Bronchial epithelial cell (primary cell): ENCODE results near the gene RPAIN. TPM values are rescaled to one million over a fixed set of nuclear protein-coding genes. Genes with fewer than 3 reads are reported as not detected.
A peak's percentile ranks its signal among the peaks of the same experiment; 100 is the strongest.

Source experiments
- DNase-seq: peaks from one replicate; pipeline ENCODE4 v3.0.0-alpha.2; 2010; ENCODE audit warnings: low read depth
- FAIRE-seq: peaks from 2 replicates; lab custom pipeline; 2011; peaks lifted over from hg19 to GRCh38; lab: Jason Lieb, UNC
- H3K27me3 ChIP-seq: 2 replicates; pipeline ENCODE4 v1.5.1; 2011; ENCODE audit warnings: low read length; ENCODE audit not compliant: control insufficient read depth, insufficient read depth
- H3K36me3 ChIP-seq: 2 replicates; pipeline ENCODE4 v1.5.1; 2011; ENCODE audit warnings: low read length; ENCODE audit not compliant: control insufficient read depth, insufficient read depth
- H3K4me3 ChIP-seq: 2 replicates; pipeline ENCODE4 v1.5.1; 2011; ENCODE audit warnings: mild to moderate bottlenecking, low read depth, low read length, control low read depth
- CTCF ChIP-seq: IDR thresholded peaks from 2 replicates; pipeline ENCODE4 v1.5.1; 2011; ENCODE audit warnings: mild to moderate bottlenecking, moderate library complexity, low read length, control low read depth, inconsistent platforms; ENCODE audit not compliant: insufficient read depth, severe bottlenecking
- total RNA-seq: library from RNA; depleted of rRNA; stranded (reverse); fragments of >200 nt; gene quantifications from 2 replicates; pipeline ENCODE4 v1.2.1, GENCODE V29; 2014

RPAIN gene
- total RNA-seq, 1 donor from 2014 or later, result 50.5 TPM

GRCh38 chr17:5419356-5419958 is 525 bp upstream of the RPAIN start, which contains the start of gene NUP88:
Gene NUP88, minus strand, starts transcription at chr17:5419662. Its CDS starts 12 bp downstream, at chr17:5419650.
- no peak for TF ChIP-seq CTCF
- FAIRE-seq, result no peak
- H3K36me3 ChIP-seq, result peaks cover 4% of the 10 kb centered on the region

GRCh38 chr17:5422505-5422904 is 2.5 kb downstream of the RPAIN start:
- peak; percentile 85 for FAIRE-seq
- no peak overlapping the region for H3K4me3 ChIP-seq

More at GRCh38 chr17:5419356-5419958, 525 bp upstream of the RPAIN start, which contains the start of gene NUP88:
- DNase-seq, result peak; percentile 90
- H3K4me3 ChIP-seq, result peak within 1 kb of the TSS; percentile 71
- H3K27me3 ChIP-seq, result no peaks in the 10 kb centered on the region

GRCh38 chr17:5424909-5425308 is 4.9 kb downstream of the RPAIN start:
- H3K27me3 ChIP-seq, result no peaks in the 10 kb centered on the region
- no peak overlapping the region for H3K4me3 ChIP-seq
- TF ChIP-seq CTCF, result no peak
- DNase-seq, result no peak
- H3K36me3 ChIP-seq, result peaks cover 16% of the 10 kb centered on the region
- no peak for FAIRE-seq

More at GRCh38 chr17:5422505-5422904, 2.5 kb downstream of the RPAIN start:
- peak; percentile 92 for DNase-seq
- Histone ChIP-seq H3K36me3 (peaks cover 10% of the 10 kb centered on the region), H3K27me3 (no peaks in the 10 kb centered on the region)
- peak; percentile 44 for TF ChIP-seq CTCF

GRCh38 chr17:5425826-5426225 is 5.8 kb downstream of the RPAIN start:
- no peak for TF ChIP-seq CTCF
- Histone ChIP-seq H3K36me3 (peaks cover 16% of the 10 kb centered on the region), H3K27me3 (no peaks in the 10 kb centered on the region), H3K4me3 (no peak overlapping the region)
- no peak for DNase-seq
- peak; percentile 18 for FAIRE-seq

- Histone ChIP-seq H3K27me3 (no peaks in the 10 kb centered on the region), H3K36me3 (peaks cover 27% of the 10 kb centered on the region), H3K4me3 (no peak overlapping the region)
- TF ChIP-seq CTCF, result no peak
- DNase-seq, result no peak
- FAIRE-seq, result no peak
These were observed 9.4 kb downstream of the RPAIN start for GRCh38 chr17:5429191-5429887.
